Heart left ventricle (tissue), 16 donors: ENCODE results near the gene ZIC2. TPM values are rescaled to one million over a fixed set of nuclear protein-coding genes. Genes with fewer than 3 reads are reported as not detected.

ENCODE experiments used
- ATAC-seq, 4 donors: fragments of 200-7000 bp; cut with Tn5 transposase; one replicate each; pipeline ENCODE4 v1.9.1; 2020 to 2022; ENCODE audit warnings: moderate library complexity in 4 of 4, mild to moderate bottlenecking in 3 of 4, moderate number of reproducible peaks in 1 of 4
- DNase-seq, 5 donors: peaks; one replicate each; pipeline ENCODE4 v3.0.0-alpha.2; 2020
- H3K27ac ChIP-seq, 12 donors: fragments of 200-600 bp; sonication (generic) in 4 of 12; one replicate each; pipeline versions ENCODE4 v1.5.0 to v1.8.0; 2016 to 2022; ENCODE audit warnings: mild to moderate bottlenecking in 2 of 12
- H3K27me3 ChIP-seq, 9 donors: fragments of 200-600 bp; sonication (generic) in 2 of 9; one replicate each; pipeline versions ENCODE4 v1.5.1 to v1.8.0; 2016 to 2022; ENCODE audit warnings: mild to moderate bottlenecking in 3 of 9
- H3K36me3 ChIP-seq, 9 donors: fragments of 200-600 bp; sonication (generic) in 2 of 9; one replicate each; pipeline versions ENCODE4 v1.5.0 to v1.8.0; 2018 to 2022; ENCODE audit warnings: mild to moderate bottlenecking in 2 of 9
- H3K4me1 ChIP-seq, 12 donors: fragments of 200-600 bp; sonication (generic) in 4 of 12; one replicate each; pipeline versions ENCODE4 v1.5.0 to v1.8.0; 2016 to 2022; ENCODE audit warnings: mild to moderate bottlenecking in 3 of 12
- H3K4me3 ChIP-seq, 12 donors: fragments of 200-600 bp; sonication (generic) in 4 of 12; one replicate each; pipeline versions ENCODE4 v1.5.0 to v1.8.0; 2017 to 2022; ENCODE audit warnings: mild to moderate bottlenecking in 9 of 12, moderate library complexity in 4 of 12
- H3K9me3 ChIP-seq, 12 donors: fragments of 200-600 bp; sonication (generic) in 4 of 12; one replicate each; pipeline versions ENCODE4 v1.5.0 to v1.8.0; 2016 to 2022; ENCODE audit warnings: mild to moderate bottlenecking in 1 of 12
- CTCF ChIP-seq, 12 donors: fragments of 200-600 bp; sonication (generic) in 4 of 12; IDR thresholded peaks; one replicate each; pipeline versions ENCODE4 v1.5.0 to v1.8.0; 2018 to 2022; ENCODE audit warnings: antibody characterized with exemption in 12 of 12, mild to moderate bottlenecking in 5 of 12
- POLR2A ChIP-seq, 2 donors: fragments of 450-650 bp; IDR thresholded peaks; one replicate each; pipeline ENCODE4 v1.6.1; 2017; ENCODE audit warnings: antibody characterized with exemption in 2 of 2, mild to moderate bottlenecking in 2 of 2, moderate library complexity in 2 of 2
- WGBS, 4 donors: extraction: QIAGEN DNeasy Blood & Tissue Kit in 2 of 4; methylation state at CpG; one replicate each; pipeline versions ENCODE4 v1.1.5 to v1.1.7; 2013 to 2018; 5-methylcytosine and 5-hydroxymethylcytosine counted together
- intact Hi-C, 10 donors: fragments of 100-400 bp; cut with DNase I; formaldehyde crosslinking; loops; one replicate each; pipeline versions ENCODE4 v1.11.1 to v1.14.2; 2022
- polyA plus RNA-seq, 2 donors: library from polyadenylated mRNA; stranded (reverse); fragments of 200-250 nt; gene quantifications; one replicate each; pipeline ENCODE4 v1.2.3, GENCODE V29; 2013
- total RNA-seq, 9 donors: library from RNA; depleted of rRNA in 2 of 9; stranded (reverse); fragments of >200 nt in 2 of 9; fragmentation: NEBNext Ultra II Directional in 3 of 9; extraction: Animal tissue kit (Norgen Biotek cat#: 25700) in 3 of 9; gene quantifications; one replicate each; pipeline versions ENCODE4 v1.1.0 to v1.2.4, GENCODE V29; 2016 to 2023
- donor health status: ischemic (EF 13 %, LVEDD 7.1; RV severe dilation, severe dysfunction).
- donor health status: healthy with polysubstance abuse.
- donor health status: DM: no; HTN: yes; CAD: no.
- donor health status: DM: no; HTN: no; CAD: no.
- donor health status: ischemic (EF 25% LVEDD 6.9; RV normal size, moderate dysfunction).
- donor health status: ischemic (EF 25% LVEDD 5.7; RV mildly dilated, moderate dysfunction).
- donor health status: healthy.
- donor health status: DM: yes; HTN: yes; CAD: no.
- donor health status: ischemic (EF 35%, LVEDD 5.7; RV mildly dilated, moderate dysfunction).
- donor health status: nonischemic (EF 11% LVEDD 7.7; RV severe dilation, severe dysfunction).
- donor health status: DM: yes; HTN: yes; CAD: no.
- donor health status: PGD.
- donor health status: ischemic (EF 29% LVEDD 5.4; RV normal size, mild dysfunction).
- donor health status: nonischemic (EF 23%, LVEDD 6.1; RV moderate dilation, normal function).

Gene ZIC2
- total and polyA plus RNA-seq, 11 donors, result not detected

- Histone ChIP-seq H3K36me3 (no peaks in the 10 kb centered on the region), H3K27ac (no peak overlapping the region), H3K4me1 (peaks cover 4 to 26% (median 16%) of the 10 kb centered on the region in 12 donors), H3K4me3 (no peak overlapping the region), H3K9me3 (no peaks in the 10 kb centered on the region), H3K27me3 (peaks cover 54 to 100% (median 98%) of the 10 kb centered on the region in 9 donors)
- ATAC-seq (no peak), DNase-seq (no peak)
- WGBS, 4 donors, result 62 to 76% (median 70%) methylated on average over 3 of the region's 3 CpGs
- TF ChIP-seq POLR2A (IDR thresholded peaks at IDR 0.05) (no peak), CTCF (IDR thresholded peaks at IDR 0.05) (no peak)
- intact Hi-C loops, result no loop called here
Measured at GRCh38 chr13:99963816-99964339, 17.7 kb upstream of the ZIC2 start.

DNA sequence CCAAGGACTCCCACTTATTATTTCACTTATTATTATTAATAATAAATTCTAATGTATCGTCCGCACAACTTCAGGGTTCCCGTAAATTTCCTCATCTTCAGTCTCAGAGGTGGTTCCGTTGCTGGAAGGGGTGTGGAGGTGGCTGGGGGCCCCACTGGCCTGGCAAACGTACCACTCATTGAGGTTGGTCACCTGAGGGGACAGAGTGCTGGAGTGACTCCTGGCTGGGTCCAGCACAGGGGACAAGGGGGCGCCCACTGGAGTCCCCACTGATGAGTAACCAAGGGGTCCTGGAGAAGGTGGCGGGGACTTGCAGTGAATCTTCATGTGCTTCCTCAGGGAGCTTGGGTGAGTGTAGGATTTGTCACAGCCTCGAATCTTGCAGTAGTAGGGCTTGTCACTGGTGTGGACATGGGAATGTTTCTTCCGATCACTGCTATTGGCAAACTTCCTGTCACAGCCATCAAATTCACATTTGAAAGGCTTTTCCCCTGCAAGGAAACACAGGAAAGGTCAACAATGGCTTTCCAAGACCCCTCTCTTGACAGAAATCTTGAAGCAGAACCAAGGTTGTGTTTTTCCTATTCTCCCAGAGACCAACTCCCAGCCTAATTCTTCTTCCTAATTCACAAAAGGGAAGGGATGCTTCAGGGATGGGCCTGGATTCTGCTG is 16.1 kb upstream of the ZIC2 start:
- TF ChIP-seq CTCF (IDR thresholded peaks at IDR 0.05) (no peak), POLR2A (IDR thresholded peaks at IDR 0.05) (no peak)
- H3K27ac ChIP-seq, result no peak overlapping the region
- no peak overlapping the region for H3K4me3 ChIP-seq
- H3K36me3 ChIP-seq, result no peaks in the 10 kb centered on the region
- peaks cover 10 to 26% (median 20%) of the 10 kb centered on the region in 12 donors for H3K4me1 ChIP-seq
- WGBS, 4 donors, result 78 to 83% (median 80%) methylated on average over 9 of the region's 9 CpGs
- H3K27me3 ChIP-seq, result peaks cover 53 to 98% (median 95%) of the 10 kb centered on the region in 9 donors
- H3K9me3 ChIP-seq, result no peaks in the 10 kb centered on the region
- no peak for DNase-seq
- ATAC-seq, result no peak
- intact Hi-C loops, result no loop called here

GRCh38 chr13:99966064-99966805 is 15.3 kb upstream of the ZIC2 start:
- ATAC-seq (no peak), DNase-seq (no peak)
- 72 to 79% (median 77%) methylated on average over 8 of the region's 8 CpGs for WGBS, 4 donors
- H3K4me1 ChIP-seq, result peaks cover 10 to 31% (median 20%) of the 10 kb centered on the region in 12 donors
- no peak overlapping the region for H3K27ac ChIP-seq
- no peaks in the 10 kb centered on the region for H3K9me3 ChIP-seq
- peaks cover 54 to 97% (median 92%) of the 10 kb centered on the region in 9 donors for H3K27me3 ChIP-seq
- H3K4me3 ChIP-seq, result no peak overlapping the region
- intact Hi-C loops, result no loop called here
- no peaks in the 10 kb centered on the region for H3K36me3 ChIP-seq
- TF ChIP-seq CTCF (IDR thresholded peaks at IDR 0.05) (no peak), POLR2A (IDR thresholded peaks at IDR 0.05) (no peak)

GRCh38 chr13:99967498-99967868 is 14.1 kb upstream of the ZIC2 start:
- Histone ChIP-seq H3K27ac (no peak overlapping the region), H3K4me3 (no peak overlapping the region), H3K4me1 (peaks cover 10 to 39% (median 20%) of the 10 kb centered on the region in 12 donors), H3K36me3 (no peaks in the 10 kb centered on the region), H3K27me3 (peaks cover 58 to 97% (median 92%) of the 10 kb centered on the region in 9 donors), H3K9me3 (no peaks in the 10 kb centered on the region)
- TF ChIP-seq CTCF (IDR thresholded peaks at IDR 0.05), result no peak
- TF ChIP-seq POLR2A (IDR thresholded peaks at IDR 0.05), result no peak
- 56 to 74% (median 69%) methylated on average over 9 of the region's 9 CpGs for WGBS, 4 donors
- DNase-seq, result no peak
- intact Hi-C loops, result no loop called here
- ATAC-seq, result no peak
